Ramos (cell line): Measurements from ENCODE around the gene ZNF438.
"Not testable (repeated sequence)": the region's sequence is repeated elsewhere in the genome, so short reads cannot be mapped to it uniquely, and the experiment has no call there.

ENCODE experiments used
- in situ Hi-C: fragments of 300-500 bp; cut with MboI; formaldehyde crosslinking; loops from one replicate; pipeline ENCODE4 v1.14.3; 2022; ENCODE audit warnings: low sequenced_read_pairs; ENCODE audit not compliant: unreplicated experiment

Gene ZNF438

DNA sequence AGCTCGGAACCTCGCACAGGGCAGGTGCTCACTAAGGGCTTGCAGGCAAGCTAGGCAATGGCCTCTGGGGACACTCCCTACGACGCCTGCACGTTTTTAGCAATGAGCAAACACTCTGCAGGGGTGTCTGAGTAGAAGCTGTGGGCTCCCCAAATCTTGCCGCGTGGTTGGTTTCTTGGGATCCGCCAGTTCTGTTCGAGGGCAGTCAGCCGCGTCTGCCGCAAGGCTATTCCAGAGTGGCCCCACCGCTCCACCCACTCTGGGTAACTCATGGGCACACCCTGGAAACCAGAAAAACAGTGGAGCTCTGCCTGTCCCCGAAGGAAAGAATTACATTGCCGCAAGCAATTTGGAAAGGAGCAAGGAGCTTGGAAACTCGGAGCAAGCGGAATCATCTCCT lies 212.8 kb downstream of the ZNF438 start:
- in situ Hi-C loops = no loop called here

DNA sequence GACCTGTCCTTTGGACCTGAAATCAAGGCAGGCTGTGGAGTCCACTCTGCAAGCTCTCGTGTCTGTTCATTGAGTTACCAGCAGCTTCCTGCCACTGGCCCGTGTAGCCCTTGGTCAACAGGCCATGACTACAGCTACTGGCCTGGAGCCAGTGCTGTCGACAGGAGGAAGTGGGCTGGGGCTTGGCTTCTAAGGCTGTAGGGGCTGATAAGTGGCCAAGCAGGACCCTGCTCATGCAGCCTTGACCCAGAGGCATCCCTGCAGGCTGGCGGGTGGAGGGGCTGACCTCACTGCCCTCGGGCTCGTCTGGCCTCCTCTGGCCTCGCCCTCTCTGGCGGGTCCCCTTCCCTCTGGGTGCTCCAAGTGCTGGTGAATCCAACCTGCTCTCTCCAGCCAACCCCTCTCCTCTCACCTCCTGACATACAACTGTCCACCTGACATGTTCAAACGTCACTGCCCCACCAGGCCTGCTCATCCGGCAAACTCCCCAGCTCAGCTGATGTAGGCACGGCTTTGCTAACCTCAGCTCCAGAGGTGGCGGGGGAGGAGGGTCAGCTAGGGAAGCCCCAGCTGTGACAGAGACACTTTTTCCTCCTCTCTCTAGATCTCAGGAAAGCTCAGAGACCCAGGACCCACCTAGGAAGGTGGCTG lies 213.5 kb downstream of the ZNF438 start:
- in situ Hi-C loops = no loop called here

DNA sequence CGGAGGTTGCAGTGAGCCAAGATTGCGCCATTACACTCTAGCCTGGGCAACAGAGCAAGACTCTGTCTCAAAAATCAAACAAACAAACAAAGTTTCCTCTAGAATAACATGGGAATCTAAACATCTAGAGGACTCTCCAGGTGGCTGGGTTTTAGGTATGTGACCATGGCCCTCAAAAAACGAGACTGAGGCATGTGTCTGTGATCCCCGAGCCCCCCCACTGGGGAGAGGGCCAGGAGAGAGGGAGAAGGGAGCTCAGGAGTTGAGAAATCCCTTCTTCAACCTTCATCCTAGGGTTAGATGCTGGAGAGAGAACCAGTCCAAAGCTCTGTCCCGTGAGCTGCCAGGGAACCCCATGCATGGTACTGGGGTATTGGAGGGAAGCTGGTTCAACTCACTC lies 214.1 kb downstream of the ZNF438 start:
- in situ Hi-C loops = no loop called here

DNA sequence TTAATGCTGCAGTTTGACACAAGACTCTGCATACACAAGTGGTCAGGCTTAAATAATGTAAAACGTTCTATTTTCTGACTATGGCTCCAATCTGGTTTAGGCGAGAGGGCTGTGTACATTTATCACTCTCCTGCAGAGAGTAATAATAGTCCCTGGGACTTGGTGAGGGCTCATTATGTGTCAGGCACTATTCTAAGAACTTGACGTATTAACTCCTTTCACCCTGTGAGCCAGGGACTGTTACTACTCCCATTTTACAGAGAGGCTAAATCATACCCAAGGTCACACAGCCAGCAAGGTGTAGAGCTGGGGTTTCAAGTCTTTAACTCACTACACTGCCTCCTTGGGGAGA lies 214.9 kb downstream of the ZNF438 start:
- in situ Hi-C loops = no loop called here

DNA sequence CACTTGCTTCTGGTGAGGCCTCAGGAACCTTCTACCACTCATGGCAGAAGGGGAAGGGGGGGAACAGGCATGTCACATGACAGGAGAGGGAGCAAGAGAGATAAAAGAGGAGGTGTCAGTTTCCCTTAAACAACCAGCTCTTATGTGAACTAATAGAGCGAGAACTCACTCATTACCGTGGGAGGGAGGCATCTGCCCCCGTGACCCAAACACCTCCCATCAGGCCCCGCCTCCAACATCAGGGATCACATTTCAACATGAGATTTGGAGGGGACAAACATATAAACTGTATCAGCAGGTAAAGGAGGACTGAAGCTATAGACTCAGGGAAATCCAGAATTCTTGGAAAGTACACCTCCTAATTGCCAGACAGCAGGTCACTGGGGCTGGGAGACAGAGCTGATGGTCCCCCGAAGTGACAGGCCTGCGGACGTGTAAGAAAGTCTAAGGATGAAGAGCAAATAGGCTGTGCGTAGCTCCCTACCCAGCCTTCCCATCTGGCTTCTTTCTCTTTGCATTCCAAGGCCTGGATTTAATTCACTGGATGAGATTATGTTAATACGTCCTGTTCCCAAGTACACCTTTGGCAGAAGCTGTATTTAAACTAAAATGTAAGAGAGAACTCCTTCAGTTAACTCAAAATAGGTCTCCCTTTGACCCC lies 215.4 kb downstream of the ZNF438 start:
- in situ Hi-C loops = no loop called here

DNA sequence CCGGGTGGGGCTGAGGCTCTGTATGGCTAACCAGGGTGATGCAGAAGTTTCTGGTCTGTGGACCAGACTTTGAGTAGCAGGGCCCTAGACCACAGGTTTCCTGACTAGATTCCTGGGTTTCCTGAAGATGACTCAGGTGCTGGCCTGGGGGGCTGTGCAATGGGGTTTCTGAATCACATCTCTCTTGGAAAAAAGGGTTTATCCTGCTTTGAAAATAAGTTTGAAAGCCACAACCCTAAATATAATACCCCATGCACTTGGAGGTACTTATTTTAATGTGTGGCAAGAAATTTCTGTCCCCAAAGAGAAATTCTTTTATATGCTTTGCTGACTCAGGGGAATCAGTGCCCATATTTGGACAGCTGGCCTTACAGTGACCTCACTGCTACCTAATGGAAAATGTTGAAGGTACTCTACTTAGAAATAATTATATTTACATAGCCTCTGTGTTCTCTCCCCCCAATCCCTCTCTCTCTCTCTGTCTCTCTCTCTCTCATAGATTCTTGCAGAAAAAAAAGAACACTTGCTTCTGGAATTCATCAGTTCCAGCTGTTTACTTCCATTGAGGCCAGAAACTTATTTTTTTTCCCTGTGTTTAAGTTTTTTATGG lies 217.7 kb downstream of the ZNF438 start:
- in situ Hi-C loops = no loop called here

DNA sequence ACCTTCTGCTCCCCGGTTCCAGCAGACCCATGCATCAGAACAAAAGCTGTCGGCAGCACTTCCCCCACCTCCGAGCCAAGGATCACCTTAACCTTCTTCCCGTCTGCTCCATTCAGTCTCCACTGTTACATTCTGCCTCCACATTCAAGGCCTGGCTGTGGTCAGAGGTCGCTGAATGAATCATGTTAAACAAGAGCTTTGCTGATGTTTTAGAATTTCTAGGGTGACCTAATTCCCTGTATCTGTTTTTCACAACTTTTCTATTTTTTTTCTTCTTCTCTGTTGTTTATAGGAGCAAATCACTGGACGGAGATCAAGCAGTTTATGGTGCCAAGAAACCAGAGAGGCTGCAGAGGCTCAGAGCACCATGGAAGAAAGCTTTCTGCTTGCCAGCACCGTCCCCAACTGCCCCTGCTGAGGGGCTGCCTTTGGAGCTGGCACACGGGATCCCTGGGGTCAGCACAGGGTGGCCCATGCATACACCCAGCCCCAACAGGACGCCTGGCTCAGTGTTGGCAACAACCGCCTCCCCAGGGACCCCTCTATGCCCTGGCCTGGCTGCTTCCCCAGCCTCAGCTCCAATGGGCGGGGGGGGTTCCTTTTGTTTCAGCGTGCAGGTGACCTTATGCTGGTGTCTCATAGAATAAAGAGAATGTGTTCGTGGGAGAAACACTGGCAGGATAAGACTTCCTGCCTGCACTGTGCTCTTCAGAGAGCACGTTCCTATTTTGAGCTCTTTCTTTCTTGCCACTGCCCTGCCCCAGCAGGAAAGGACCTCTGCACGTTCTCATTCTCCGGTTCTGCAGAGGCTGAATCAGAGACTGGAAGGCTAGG lies 219.4 kb downstream of the ZNF438 start:
- in situ Hi-C loops = no loop called here

DNA sequence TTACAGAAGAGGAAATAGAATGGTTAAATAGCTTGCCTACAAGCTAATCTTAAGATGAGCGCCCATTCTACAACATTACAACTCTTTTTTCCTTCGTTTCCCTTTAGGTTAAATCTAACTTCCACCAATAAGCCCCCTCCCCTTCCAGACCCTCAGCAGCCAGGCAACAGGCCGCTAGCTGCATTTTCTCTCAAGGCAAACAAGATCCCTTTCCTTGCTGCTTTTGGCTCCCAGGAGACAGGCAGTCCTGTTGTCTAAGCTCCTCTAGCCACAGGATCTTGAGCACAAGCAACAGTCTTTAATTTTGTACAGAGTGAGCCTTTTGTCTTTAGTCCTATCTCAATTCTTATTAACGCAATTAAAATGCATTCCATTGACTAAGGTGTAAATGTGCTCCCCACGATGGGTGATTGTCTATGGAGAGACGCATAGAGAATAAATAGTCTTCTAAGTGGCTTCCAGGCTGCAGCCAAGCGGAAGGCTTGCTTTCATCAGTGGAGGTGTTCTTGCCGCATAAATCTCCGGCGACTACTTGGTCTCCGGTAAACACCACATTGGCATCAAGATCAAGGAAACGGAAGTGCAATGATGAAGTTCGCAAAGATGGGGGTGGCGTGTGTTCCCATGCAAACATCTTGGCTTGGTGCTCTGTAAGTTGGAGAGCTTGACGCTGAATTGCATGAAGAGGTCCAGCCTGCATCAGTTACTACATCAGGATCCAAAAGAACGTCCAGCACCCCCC lies 220.2 kb downstream of the ZNF438 start:
- in situ Hi-C loops = no loop called here

DNA sequence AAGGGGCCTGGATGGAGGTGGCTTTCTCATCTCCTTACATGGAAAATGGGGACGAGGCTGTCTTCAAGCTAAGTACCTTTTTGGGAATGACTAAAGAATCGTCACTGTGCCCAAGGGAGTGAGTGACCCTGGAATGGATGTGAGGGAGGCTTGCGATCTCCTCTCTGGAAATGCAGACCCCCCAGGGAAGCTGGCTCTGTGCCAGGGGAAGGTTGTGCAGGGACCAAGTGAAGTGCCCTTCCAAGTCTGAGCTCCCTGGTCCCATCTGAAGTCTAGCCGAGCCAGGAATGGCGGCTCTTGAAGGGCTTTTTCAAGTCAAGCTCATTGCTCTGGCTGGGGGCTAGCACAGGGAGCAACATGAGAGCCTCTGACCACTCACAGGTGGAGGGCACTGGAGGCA lies 221.2 kb downstream of the ZNF438 start:
- in situ Hi-C loops = no loop called here

DNA sequence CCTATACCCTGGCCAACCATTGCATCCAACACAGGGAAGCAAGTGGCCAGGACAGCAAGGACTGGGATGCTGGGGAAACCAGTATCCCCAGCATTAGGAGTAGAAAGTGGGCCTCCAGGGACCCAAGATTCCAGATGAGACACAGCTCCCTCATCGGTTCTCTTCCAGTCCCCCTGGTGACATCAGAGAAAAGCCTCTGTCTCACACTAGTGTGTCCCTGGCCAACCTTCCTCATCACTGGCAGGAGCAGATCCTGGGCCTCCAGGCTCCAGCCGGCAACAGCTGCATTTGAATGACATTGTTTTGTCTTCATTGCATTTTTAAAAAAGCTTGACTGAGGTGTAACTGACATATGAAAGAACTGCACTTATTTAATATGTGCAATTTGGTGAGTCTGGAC lies 224.8 kb downstream of the ZNF438 start:
- in situ Hi-C loops = no loop called here

DNA sequence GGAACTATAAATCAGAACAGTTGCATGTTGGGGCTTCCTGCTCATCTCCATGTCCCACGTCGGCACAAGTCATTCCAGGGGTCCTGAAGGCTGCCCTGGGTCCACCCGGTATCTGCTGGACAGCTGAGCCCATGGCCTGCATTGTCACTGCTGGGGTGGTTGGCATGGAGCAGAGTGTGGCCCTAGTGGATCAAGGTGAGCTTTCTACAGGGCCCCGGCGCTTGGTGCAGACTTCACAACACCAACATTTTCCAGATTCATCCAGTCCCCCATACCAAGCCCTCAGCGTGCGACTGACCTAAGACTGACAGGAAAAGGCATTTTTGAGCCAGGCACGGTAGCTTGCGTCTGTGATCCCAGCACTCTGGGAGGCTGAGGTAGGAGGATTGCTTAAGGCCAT lies 226.6 kb downstream of the ZNF438 start:
- in situ Hi-C loops = no loop called here

DNA sequence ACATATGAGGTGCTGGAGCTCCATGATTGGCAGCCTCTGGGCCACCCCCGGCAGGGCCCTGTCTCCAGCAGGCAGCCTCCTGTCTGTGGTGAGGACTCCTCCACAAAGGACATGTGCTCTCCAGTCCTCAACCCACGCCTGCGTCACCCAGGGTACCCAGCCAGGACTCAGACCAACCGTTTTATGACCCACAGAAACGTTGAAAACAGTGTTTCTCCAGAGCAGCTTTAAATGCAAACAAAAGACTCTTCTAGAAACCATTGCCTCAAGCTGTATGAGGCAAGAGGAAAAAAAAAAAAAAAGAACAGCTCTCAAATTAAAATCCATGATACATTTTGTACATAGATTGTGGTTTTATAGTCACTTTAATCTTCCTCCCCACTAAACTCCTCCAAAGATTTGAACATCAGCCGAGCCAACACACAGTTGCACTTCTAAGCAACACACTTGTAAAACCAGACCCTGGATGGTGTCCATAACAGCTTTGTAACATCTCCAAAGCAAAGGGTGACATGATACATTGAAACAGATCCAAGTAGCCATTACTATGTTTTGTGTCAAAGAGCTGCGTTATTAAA lies 227.1 kb downstream of the ZNF438 start:
- in situ Hi-C loops = no loop called here

DNA sequence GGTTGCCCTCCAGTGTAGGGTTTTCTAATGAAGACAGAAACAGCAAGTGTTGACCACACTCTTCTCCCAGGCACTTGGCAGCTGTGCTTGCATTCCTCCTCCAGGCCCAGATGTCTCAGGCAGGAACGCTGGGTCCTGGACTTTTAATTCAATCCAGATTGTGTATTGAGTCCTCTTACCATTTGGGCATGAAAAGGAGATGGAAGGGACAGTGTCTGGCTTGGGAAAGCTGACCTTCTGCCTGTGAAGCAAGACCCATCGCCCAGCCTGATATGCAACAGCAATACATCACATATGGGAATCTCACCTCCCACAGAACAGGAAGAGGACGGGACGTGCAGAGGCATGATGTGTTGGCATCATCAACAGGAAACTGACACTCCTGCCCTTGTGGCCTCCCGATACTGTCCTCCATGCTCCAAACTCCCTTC lies 227.8 kb downstream of the ZNF438 start:
- in situ Hi-C loops = no loop called here

DNA sequence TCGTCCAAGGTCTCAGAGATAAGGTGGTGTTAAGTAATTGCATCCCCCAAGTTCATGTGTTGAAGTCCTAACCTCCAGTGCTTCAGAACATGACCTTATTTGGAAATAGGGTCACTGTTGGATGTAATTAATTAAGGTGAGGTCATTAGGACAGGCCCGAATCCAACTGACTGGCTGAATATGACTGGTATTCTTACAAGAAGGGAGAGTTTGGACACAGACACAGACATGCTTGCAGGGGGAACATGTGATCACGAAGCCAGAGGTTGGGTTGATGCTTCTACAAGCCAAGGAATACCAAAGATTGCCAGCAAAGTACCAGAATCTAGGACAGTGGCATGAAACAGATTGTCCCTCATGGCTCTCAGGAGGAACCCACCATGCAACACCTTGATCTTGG lies 228.6 kb downstream of the ZNF438 start:
- in situ Hi-C loops = no loop called here

DNA sequence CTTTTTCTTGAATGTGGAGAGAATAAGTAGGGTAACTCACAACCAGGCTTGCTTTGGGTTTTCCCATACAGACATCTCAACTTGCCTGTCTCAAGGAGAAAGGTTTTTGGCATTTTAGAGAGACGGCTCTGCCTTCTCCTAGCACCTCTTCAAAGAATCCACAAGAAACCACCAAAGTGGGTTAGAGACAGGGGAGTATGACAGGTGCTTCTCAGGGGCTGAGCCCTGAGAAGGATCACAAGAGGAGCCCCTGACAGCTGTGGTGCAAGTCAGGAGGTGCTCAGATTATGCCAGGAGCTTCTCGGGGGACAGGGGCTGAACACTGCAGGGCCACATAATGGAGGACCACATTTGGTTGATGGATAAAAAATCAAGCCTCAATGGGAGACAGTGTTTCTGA lies 231.3 kb downstream of the ZNF438 start:
- in situ Hi-C loops = no loop called here

DNA sequence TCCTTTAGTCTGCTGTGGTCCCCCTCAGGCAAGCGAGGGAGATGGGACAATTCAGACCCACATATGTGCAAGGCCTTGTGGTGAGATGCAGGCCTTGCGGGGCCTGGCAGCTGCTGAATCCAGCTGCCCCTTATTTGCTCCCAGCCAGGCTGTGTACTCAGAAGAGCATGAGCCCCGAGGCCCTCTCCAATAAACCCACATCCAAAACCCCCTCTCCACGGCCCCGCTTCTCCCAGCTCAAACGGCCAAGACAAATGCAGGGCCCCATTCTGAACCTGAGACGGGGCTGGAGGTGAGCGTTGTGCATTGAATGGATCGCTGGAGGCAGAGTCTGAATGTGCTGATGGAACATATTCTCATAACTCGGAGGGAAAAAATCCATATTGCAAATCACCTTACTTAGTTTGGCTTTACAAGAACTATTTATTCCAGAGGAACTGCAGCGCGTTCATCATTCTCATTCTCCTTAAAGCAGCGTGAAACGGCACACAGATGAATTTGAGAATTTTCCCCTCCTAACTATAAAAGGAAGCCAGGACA lies 232.9 kb downstream of the ZNF438 start:
- in situ Hi-C loops = no loop called here

DNA sequence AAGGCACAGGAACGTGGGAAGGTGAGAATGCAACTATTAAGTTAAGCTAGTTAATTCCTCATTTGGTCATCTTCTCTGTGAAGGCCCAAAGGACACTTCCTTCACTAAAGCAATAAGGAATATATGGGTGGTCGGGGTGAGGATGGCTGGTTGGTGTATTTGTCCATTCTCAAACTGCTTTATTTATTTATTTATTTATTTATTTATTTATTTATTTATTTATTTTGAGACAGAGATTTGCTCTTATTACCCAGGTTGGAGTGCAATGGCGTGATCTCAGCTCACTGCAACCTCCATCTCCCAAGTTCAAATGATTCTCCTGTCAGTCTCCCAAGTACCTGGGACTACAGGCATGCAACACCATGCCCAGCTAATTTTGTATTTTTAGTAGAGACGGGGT lies 236.6 kb downstream of the ZNF438 start:
- in situ Hi-C loops = not testable (repeated sequence)
